Progenitor cell of endocrine pancreas (in vitro differentiated cells): ENCODE data around the gene FYN. TPM values are rescaled to one million over a fixed set of nuclear protein-coding genes. Genes with fewer than 3 reads are reported as not detected.

Experiments used
- DNase-seq: peaks from one replicate; pipeline ENCODE4 v3.0.0; 2021; ENCODE audit warnings: low spot score; ENCODE audit not compliant: unreplicated experiment
- H3K27ac Mint-ChIP-seq: 2 replicates; pipeline ENCODE4 v1.8.0; 2021; ENCODE audit warnings: mild to moderate bottlenecking, moderate library complexity, mixed read lengths
- H3K27me3 Mint-ChIP-seq: 2 replicates; pipeline ENCODE4 v1.8.0; 2021; ENCODE audit warnings: mixed read lengths
- H3K36me3 Mint-ChIP-seq: 2 replicates; pipeline ENCODE4 v1.8.0; 2022; ENCODE audit warnings: mixed read lengths; ENCODE audit not compliant: insufficient read depth
- H3K4me1 Mint-ChIP-seq: 2 replicates; pipeline ENCODE4 v1.8.0; 2021; ENCODE audit warnings: low read depth, mixed read lengths
- H3K4me3 Mint-ChIP-seq: 2 replicates; pipeline ENCODE4 v1.8.0; 2021; ENCODE audit warnings: low read depth, mild to moderate bottlenecking, moderate library complexity, mixed read lengths
- H3K9me3 Mint-ChIP-seq: 2 replicates; pipeline ENCODE4 v1.8.0; 2021; ENCODE audit warnings: low read depth, mixed read lengths
- CTCF ChIP-seq: fragments of 200-600 bp; sonication (generic); IDR thresholded peaks from one replicate; pipeline ENCODE4 v1.5.0; 2021; ENCODE audit warnings: antibody characterized with exemption, mild to moderate bottlenecking; ENCODE audit not compliant: unreplicated experiment
- total RNA-seq: library from RNA; stranded (reverse); gene quantifications from 2 replicates; pipeline ENCODE4 v1.2.1, GENCODE V29; 2021

FYN gene
- total RNA-seq, 1 donor from 2014 or later, result 169 TPM

DNA sequence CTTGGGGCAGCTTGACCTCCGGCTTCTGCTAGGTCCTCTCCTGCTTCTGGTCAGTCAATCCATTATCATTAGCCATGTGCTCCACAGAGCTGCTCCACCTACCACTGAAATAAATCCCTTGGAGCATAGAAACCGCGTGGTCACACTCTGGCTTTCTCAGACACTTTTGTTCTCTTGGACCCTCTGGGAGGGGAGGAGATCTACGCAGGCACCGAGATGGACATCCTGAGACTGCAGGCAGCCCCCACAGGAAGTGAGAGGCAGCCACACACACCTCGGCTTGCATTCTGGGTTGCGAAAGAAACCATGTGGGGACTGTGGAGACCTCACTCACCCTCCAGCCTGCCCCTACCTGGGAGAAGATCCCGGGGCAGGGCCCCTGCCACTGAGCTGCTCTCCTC is 79.5 kb downstream of the FYN start:
- Mint-ChIP-seq H3K9me3 (no peaks in the 10 kb centered on the region), H3K4me1 (peaks cover 13% of the 10 kb centered on the region), H3K4me3 (no peak overlapping the region), H3K27ac (no peak overlapping the region), H3K36me3 (no peaks in the 10 kb centered on the region), H3K27me3 (no peaks in the 10 kb centered on the region)
- TF ChIP-seq CTCF, result no peak
- no peak for DNase-seq

- DNase-seq, result no peak
- Mint-ChIP-seq H3K4me3 (no peak overlapping the region), H3K9me3 (no peaks in the 10 kb centered on the region), H3K27me3 (no peaks in the 10 kb centered on the region), H3K27ac (no peak overlapping the region), H3K4me1 (peaks cover 13% of the 10 kb centered on the region), H3K36me3 (no peaks in the 10 kb centered on the region)
- no peak for TF ChIP-seq CTCF
These were observed 80.1 kb downstream of the FYN start for GRCh38 chr6:111792914-111793700.

DNA sequence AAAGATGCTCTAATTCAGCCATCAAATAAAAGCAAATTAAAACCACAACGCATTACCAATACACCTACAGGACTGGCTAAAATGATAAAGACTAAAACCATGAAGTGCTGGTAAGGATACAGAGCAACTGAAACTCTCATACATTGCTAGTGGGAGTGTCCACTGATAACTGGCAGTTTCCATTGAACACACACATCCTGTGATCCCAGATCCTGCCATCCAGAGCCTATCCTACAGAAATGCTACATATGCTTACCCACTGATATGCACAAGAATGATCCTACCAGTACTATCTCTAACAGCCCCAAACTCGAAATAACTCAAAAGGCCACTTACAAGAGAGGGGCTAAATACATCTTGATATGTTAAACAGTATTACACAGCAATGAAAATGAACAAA is 81.0 kb downstream of the FYN start:
- Mint-ChIP-seq H3K9me3 (no peaks in the 10 kb centered on the region), H3K4me1 (peaks cover 13% of the 10 kb centered on the region), H3K27me3 (no peaks in the 10 kb centered on the region), H3K36me3 (peaks cover 1% of the 10 kb centered on the region), H3K4me3 (no peak overlapping the region), H3K27ac (no peak overlapping the region)
- TF ChIP-seq CTCF, result no peak
- no peak for DNase-seq

- peaks cover 4% of the 10 kb centered on the region for H3K36me3 Mint-ChIP-seq
- no peaks in the 10 kb centered on the region for H3K9me3 Mint-ChIP-seq
- no peak overlapping the region for H3K4me3 Mint-ChIP-seq
- no peak for DNase-seq
- H3K27ac Mint-ChIP-seq, result no peak overlapping the region
- H3K4me1 Mint-ChIP-seq, result peaks cover 13% of the 10 kb centered on the region
- no peak for TF ChIP-seq CTCF
- H3K27me3 Mint-ChIP-seq, result no peaks in the 10 kb centered on the region
These were observed 81.8 kb downstream of the FYN start for GRCh38 chr6:111791415-111791814.

GRCh38 chr6:111789598-111789997 is 83.7 kb downstream of the FYN start:
- Mint-ChIP-seq H3K4me1 (peaks cover 5% of the 10 kb centered on the region), H3K36me3 (peaks cover 7% of the 10 kb centered on the region), H3K27me3 (no peaks in the 10 kb centered on the region), H3K27ac (no peak overlapping the region), H3K9me3 (no peaks in the 10 kb centered on the region), H3K4me3 (no peak overlapping the region)
- TF ChIP-seq CTCF, result no peak
- DNase-seq, result no peak
